IPS DF 4.7 (cell line): ENCODE data around the gene TTC34.
A peak's percentile ranks its signal among the peaks of the same experiment; 100 is the strongest.

Source experiments
- DNase-seq: peaks from one replicate; pipeline ENCODE4 v3.0.0-alpha.2; 2013; ENCODE audit warnings: low spot score; ENCODE audit errors: extremely low read depth

Gene TTC34

DNA sequence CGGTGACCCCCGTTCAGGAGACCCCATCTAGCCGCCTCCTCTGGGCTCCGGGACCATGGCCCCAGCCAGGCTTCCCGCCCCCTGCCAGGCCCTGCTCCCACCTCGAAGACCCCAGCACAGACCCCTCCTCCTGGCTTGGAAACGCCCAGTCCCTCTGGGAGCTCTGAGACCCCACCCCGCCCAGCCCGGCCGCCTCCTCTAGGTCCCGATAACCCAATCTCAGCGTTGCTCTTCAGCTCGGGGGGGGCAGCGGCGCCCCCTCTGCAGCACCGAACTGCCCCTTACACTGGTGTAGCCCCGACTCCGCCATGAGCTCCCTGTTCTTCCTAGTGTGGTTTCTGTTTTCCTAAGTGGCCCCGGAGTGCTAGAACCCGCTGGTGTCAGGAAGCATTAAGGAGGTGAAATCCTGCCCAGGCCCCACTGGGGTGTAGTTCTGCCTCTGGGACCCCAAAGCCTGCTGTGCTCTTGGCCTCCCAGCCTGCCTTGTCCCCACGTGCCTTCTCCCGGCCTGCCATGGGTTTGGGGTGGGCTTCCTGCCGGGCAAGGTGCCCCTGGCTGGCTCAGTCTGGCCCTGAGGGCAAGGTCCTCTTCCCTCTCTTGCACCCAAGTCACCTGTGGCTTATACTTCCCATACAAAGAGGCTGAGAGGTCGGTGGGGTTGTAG is 157.9 kb downstream of the TTC34 start:
- DNase-seq, result no peak

- peak; percentile 36 for DNase-seq
These were observed 158.7 kb downstream of the TTC34 start for GRCh38 chr1:2642560-2643413.

DNA sequence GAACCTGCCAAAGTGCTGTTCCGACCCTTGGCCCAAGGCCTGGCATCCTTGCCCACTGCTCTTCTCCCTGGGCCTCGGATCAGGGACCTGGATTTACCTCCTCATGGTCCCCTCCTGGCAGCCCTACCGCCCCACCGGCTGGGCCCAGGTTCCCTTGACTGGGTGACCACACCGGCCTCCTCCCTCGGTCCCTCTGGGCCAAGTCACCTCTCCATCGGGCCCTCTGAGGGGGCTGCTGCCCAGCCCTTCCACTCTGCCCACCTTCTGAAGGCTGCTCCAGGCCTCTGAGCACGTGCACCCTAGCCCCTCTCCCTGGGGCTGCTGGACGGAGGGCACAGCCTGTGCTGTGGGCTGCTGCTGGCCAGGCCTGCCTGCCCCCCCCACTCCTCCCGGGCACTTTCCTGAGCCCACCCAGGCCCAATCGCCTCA is 159.3 kb downstream of the TTC34 start:
- no peak for DNase-seq

DNA sequence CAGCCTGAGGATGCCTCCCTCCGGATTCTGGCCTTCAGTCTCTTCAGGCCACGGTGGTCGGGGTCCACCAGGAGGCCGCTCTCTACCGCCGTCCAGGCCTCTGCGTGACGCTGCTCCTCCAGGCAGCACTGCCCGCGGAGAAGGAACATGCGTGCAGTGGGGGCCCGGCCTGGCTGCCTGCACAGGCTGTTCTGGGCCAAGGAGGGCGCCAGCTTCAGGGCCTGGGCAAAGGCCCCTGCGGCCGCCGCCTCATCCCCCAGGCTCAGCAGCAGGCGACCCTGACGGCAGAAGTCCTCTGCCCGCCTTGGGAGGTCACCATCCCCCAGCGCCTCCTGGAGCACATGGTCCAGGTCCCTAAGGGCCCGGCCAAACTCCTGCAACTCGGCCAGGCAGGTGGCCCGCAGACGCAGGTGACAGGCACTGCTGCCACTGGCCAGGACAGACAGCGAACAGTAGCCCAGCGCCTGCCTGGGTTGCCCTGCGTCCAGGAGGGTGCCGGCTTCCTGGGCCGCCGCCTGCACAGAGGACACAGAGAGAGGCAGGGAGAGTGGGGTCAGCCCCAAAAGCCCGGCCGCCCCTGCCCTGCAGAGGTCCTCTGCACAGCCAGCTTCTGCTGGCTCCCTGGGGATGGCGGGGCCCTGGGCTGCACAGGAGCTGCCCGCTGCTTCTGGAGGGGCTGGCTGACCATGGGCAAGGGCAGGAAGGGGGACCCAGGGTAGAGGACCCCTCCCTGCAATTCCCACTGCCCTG is 159.9 kb downstream of the TTC34 start:
- no peak for DNase-seq

- no peak for DNase-seq
These were observed 160.9 kb downstream of the TTC34 start for GRCh38 chr1:2640626-2641025.

- DNase-seq, result no peak
These were observed 161.6 kb downstream of the TTC34 start for GRCh38 chr1:2639607-2640521.

DNA sequence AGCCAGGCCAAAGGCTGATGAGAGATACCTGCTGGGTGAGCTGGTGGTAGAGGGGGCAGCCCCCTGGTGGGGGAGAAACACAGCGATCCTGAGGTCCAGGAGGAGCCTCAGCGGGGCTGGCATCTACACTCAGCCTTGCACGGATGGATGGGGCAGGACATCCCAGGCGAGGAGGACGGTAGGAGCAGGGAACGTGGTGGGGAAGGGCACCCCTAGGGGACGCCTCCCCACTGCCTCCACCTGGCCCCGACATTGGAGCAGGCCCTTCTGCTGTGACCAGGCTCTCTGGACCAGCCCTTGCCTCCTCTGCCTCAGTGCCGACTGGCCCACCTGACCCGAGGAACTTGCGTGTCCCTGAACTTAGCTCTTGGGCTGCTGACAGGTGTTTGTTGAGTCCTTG is 162.3 kb downstream of the TTC34 start:
- no peak for DNase-seq

DNA sequence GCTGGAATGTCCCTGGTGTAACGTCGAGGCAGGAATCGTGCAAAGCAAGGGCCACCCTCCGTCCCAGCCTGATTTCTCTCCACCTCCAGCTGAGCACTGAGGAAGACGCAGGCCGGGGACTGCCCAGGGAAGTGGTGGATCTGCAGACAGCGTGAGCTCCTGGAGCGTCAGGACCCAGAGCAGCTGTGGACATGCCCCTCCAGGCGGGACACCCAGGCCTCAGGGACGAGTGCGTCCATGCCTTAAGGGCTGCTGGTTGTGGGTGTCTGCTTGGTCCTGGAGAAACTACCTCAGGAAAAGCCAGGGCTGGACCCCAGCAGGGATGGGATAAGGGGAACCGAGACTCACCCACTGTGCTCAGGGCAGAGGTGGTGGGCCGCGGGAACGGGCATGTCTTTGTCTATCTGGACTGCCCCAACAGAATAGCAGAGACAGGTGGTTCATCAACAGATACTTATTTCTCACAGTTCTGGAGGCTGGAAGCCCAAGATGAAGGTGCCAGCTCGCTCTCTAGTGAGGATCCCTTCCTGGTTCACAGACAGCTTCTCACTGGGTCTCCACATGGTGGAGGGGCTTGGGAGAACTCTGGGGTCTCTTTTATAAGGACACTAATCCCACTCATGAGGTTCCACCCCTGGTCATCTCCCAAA is 162.9 kb downstream of the TTC34 start:
- DNase-seq, result no peak

GRCh38 chr1:2637442-2638145 is 163.9 kb downstream of the TTC34 start:
- no peak for DNase-seq

DNA sequence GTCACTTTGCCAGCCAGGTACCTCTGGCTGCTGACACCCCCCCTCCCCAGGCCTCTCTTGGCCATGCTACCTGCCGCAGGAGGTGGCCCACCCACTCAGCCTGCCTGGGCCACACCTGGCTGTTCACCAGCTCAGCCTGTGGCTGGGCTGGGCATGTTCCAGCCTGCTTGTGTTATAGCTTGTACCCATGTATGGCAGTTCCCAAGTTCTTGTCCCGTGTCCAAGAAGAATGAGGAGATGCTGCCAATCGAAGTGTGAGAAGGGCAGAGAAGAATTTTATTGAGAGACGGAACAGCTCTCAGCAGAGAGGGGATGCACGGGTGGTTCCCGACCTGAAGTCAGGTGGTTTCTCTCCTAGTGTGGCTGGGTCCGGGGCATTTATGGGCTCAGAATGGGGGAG is 164.8 kb downstream of the TTC34 start:
- no peak for DNase-seq

DNA sequence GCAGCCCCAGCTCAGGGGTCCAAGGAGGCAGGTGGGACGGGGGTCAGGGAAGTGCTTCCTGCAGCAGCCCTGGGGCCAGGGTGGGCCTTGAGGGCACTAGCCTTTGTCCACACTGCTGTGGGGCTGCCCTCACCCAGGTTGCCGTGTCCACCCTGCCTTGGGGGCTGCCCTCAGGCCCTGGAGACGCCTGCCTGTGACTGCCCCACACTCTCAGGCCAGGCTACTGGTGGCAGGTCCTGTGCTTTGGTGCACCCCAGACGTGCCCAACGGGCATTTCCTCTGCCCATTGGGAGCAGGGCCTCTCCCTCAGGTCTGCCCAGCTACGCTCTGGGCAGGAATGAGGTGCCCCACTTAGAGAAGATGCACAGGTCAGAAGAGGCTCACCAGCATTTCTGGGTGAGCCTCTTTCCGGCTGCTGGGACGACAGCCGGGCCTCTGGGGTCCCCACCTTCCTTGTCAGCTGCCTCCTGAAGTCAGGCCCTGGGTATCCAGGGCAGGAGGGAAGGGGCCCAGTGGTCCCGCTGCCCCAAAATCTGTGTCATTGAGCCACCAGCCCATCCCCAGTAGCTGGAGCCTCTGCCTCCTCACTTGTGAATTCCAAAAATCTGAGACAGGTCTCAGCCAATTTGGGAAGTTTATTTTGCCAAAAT is 166.0 kb downstream of the TTC34 start:
- DNase-seq, result no peak

DNA sequence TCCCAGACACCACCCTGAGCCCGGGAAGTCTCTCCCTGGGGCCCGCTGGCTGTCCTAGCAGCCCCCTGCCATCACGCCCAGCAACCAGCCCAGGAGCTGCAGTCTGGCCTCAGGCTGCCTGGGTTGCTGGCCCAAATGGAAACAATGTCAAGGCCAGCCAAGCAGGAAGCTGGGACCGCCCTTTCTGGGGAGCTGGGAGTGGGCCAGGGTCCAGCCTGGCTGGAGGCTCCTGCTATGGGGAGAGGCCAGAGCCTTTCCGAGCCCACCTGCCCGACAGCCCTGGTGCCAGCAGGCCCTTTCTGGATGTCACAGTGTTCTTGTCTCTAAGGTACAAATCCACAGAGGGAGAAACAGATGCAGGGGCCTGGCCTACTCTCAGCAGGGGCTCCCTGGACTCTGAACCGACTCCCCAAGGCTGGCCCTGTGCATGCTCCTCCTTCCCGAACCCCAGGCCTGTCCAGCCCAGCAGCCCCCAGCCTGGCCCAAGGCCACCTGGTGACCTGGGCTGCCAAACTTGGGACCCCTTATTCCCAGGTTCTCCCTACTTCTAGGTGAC is 167.5 kb downstream of the TTC34 start:
- DNase-seq, result no peak

DNA sequence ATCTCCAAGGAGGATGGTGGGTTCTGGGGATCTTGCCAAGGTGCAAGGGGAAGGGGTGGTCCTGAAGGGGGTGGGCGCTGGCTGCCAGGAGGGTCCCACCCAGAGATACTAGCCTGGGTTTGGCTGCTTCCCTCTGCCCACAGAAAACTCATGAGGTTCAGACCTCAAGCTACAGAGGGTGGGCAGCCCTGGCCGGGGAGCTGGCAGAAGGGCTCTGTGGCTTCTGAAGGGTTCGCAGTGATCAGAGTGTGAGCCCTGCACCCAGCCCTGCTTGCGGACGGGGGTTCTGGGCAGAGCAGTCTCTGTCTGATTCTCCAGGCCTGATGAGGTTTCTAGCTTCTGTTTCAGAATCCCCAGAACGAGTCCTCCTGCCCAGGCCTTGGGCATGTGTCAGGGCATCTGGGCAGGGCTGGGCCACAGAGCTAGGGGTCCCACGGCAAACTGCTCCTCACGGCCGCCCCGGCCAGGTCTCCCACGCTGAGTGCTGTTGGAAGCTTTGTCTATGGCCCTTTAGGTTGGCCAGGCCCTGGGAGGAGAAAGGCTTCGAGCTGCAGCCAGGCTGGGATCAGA is 168.0 kb downstream of the TTC34 start:
- no peak for DNase-seq

DNA sequence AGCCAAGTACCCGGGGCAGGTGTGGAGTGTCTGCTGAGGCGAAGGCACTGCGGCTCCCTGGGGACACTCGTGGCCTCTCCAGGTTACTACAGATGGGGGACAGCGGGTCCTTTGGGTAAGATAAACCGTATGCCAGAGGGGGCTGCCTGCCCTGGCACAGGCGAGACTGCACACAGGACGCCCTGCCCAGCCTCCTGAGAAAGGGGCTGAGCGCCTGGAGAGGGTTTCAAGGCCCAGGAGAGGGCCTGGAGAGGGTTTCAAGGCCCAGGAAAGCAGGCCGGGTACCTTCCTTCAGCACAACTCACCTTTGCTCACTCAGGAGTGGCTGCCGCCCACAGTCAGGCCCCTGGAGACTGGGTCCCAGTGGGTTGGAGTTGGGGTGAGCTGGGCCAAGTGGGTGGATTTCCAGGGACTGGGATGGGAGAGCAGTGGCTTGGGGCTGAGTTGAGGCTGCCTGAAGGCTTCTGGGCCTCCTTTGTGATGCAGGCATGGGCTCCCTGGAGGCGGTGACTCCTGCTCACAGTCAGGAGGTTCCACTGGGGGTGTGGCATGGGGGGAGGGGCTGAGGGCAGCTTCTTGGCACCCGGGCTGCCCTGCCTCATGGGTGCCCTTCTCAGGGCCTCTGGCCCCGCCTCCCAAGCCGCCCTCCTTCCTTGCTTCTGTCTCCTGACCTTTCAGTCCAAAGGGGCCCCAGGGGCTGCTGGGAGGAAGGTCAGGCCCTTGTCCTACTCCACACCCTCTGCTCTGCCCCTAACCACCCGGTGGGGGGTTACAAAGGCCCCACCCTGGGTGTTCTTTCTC is 168.7 kb downstream of the TTC34 start, which contains the start of gene MMEL1:
MMEL1 (minus strand) TSS at position 456 of the 801 bp plus-strand sequence. CDS start 3,532 bp downstream, outside the sequence.
- no peak for DNase-seq

DNA sequence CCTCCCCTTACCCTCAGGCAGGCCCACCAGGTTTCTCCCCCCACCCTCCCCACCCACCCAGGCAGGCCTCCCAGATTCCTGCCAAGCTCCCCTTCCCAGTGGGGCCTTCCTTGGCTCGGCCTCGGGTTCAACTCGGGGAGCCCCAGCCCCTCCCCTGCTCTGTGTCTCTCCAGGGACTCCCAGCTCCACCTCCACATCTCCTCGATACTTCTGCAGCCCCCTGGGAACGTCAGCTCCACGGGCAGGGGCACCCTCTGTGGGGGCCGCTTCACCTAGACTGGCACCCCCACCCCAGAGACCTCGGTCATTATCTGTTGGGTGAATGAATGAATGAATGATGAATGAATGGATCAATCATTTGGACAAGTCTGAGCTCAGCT is 169.5 kb downstream of the TTC34 start:
- DNase-seq, result no peak

- DNase-seq, result no peak
These were observed 170.1 kb downstream of the TTC34 start for GRCh38 chr1:2631136-2632050.
